Measurements from ENCODE around the gene MYO18B.

MYO18B gene

GRCh38 chr22:25712661-25713400 lies 29.2 kb upstream of the MYO18B start:
- no peak for DNase-seq

GRCh38 chr22:25714070-25714469 lies 27.9 kb upstream of the MYO18B start:
- no peak for DNase-seq

GRCh38 chr22:25714739-25715138 lies 27.2 kb upstream of the MYO18B start:
- DNase-seq: no peak

GRCh38 chr22:25716637-25717036 lies 25.4 kb upstream of the MYO18B start:
- no peak for DNase-seq

GRCh38 chr22:25718135-25718840 lies 23.7 kb upstream of the MYO18B start:
- no peak for DNase-seq

GRCh38 chr22:25722223-25722622 lies 19.8 kb upstream of the MYO18B start:
- no peak for DNase-seq

- no peak for DNase-seq
Measured at GRCh38 chr22:25722626-25723025, 19.4 kb upstream of the MYO18B start.

GRCh38 chr22:25726241-25726640 lies 15.7 kb upstream of the MYO18B start:
- DNase-seq: no peak

- DNase-seq: no peak
Measured at GRCh38 chr22:25728071-25728470, 13.9 kb upstream of the MYO18B start.

- DNase-seq: no peak
Measured at GRCh38 chr22:25729016-25729995, 12.7 kb upstream of the MYO18B start.

- no peak for DNase-seq
Measured at GRCh38 chr22:25735650-25736049, 6.3 kb upstream of the MYO18B start.

- DNase-seq: peak; percentile 19
Measured at GRCh38 chr22:25736378-25737011, 5.5 kb upstream of the MYO18B start.

GRCh38 chr22:25739659-25740344 lies 2.2 kb upstream of the MYO18B start:
- no peak for DNase-seq

- no peak for DNase-seq
Measured at GRCh38 chr22:25742918-25743708, 1.1 kb downstream of the MYO18B start.

- DNase-seq: no peak
Measured at GRCh38 chr22:25744694-25745093, 2.7 kb downstream of the MYO18B start.

- DNase-seq: no peak
Measured at GRCh38 chr22:25745341-25746011, 3.5 kb downstream of the MYO18B start.

- no peak for DNase-seq
Measured at GRCh38 chr22:25746012-25746373, 4.0 kb downstream of the MYO18B start.

- no peak for DNase-seq
Measured at GRCh38 chr22:25747245-25747944, 5.4 kb downstream of the MYO18B start.

- no peak for DNase-seq
Measured at GRCh38 chr22:25748140-25748539, 6.2 kb downstream of the MYO18B start.

- DNase-seq: no peak
Measured at GRCh38 chr22:25748704-25749103, 6.7 kb downstream of the MYO18B start.

Measured in CD4-positive, alpha-beta T cell treated with Interleukin-21 for 1 hour (primary cell).